ENCODE results near the gene PRDM12. TPM values are rescaled to one million over a fixed set of nuclear protein-coding genes. Genes with fewer than 3 reads are reported as not detected.

Gene PRDM12
- not detected in 2 replicates for total RNA-seq

- POLR2A ChIA-PET = no interaction called here
- Mint-ChIP-seq H3K36me3 (ENCODE audit: low read depth) (no peaks in the 10 kb centered on the region), H3K27me3 (peaks cover 47% of the 10 kb centered on the region), H3K9me3 (no peaks in the 10 kb centered on the region), H3K4me1 (peaks cover 40% of the 10 kb centered on the region), H3K4me3 (peak within 1 kb of the TSS; percentile 46), H3K27ac (no peak within 1 kb of the TSS)
- DNase-seq (no peak), ATAC-seq (ENCODE audit: low read depth) (no peak)
- no peak for TF ChIP-seq CTCF (IDR thresholded peaks at IDR 0.05)
- CTCF ChIA-PET = interaction anchor here (2.4 kb wide), 1 partner anchor 17 kb away, joined by 6 read pairs; no protein-coding TSS in a partner anchor
- intact Hi-C loops (cut with micrococcal nuclease) = loop anchor here (10.0 kb wide), 1 partner anchor 1930 kb away; no protein-coding TSS in a partner anchor
Measured at GRCh38 chr9:130664251-130665028, at the start of gene PRDM12. Gene PRDM12 (plus strand): TSS chr9:130664594. CDS start chr9:130664654, 60 bp downstream.

GRCh38 chr9:130616451-130616850 lies 47.9 kb upstream of the PRDM12 start:
- H3K9me3 Mint-ChIP-seq = no peaks in the 10 kb centered on the region
- ChIA-PET POLR2A (no interaction called here), CTCF (no interaction called here)
- no peaks in the 10 kb centered on the region for H3K27me3 Mint-ChIP-seq
- ATAC-seq (ENCODE audit: low read depth) (no peak), DNase-seq (no peak)
- TF ChIP-seq CTCF (IDR thresholded peaks at IDR 0.05) = no peak
- H3K36me3 Mint-ChIP-seq (ENCODE audit: low read depth) = peaks cover 98% of the 10 kb centered on the region
- no peak overlapping the region for H3K27ac Mint-ChIP-seq
- no peaks in the 10 kb centered on the region for H3K4me1 Mint-ChIP-seq
- H3K4me3 Mint-ChIP-seq = no peak overlapping the region
- intact Hi-C loops (cut with micrococcal nuclease) = no loop called here

GRCh38 chr9:130623466-130623865 lies 40.9 kb upstream of the PRDM12 start:
- H3K4me3 Mint-ChIP-seq = no peak overlapping the region
- intact Hi-C loops (cut with micrococcal nuclease) = no loop called here
- ChIA-PET POLR2A (no interaction called here), CTCF (no interaction called here)
- DNase-seq (no peak), ATAC-seq (ENCODE audit: low read depth) (no peak)
- H3K36me3 Mint-ChIP-seq (ENCODE audit: low read depth) = peaks cover 88% of the 10 kb centered on the region
- no peaks in the 10 kb centered on the region for H3K4me1 Mint-ChIP-seq
- H3K27me3 Mint-ChIP-seq = no peaks in the 10 kb centered on the region
- H3K9me3 Mint-ChIP-seq = no peaks in the 10 kb centered on the region
- no peak overlapping the region for H3K27ac Mint-ChIP-seq
- TF ChIP-seq CTCF (IDR thresholded peaks at IDR 0.05) = no peak

- Mint-ChIP-seq H3K36me3 (ENCODE audit: low read depth) (peaks cover 82% of the 10 kb centered on the region), H3K27me3 (no peaks in the 10 kb centered on the region), H3K4me3 (no peak overlapping the region), H3K9me3 (no peaks in the 10 kb centered on the region), H3K27ac (no peak overlapping the region), H3K4me1 (no peaks in the 10 kb centered on the region)
- TF ChIP-seq CTCF (IDR thresholded peaks at IDR 0.05) = no peak
- intact Hi-C loops (cut with micrococcal nuclease) = no loop called here
- DNase-seq = no peak
- no peak for ATAC-seq (ENCODE audit: low read depth)
- ChIA-PET CTCF (interaction anchor here (0.7 to 0.8 kb wide), 2 partner anchors 128 to 328 kb away, joined by 3 to 4 read pairs; no protein-coding TSS in a partner anchor), POLR2A (no interaction called here)
Measured at GRCh38 chr9:130624154-130624553, 40.2 kb upstream of the PRDM12 start.

- Mint-ChIP-seq H3K4me3 (no peak overlapping the region), H3K27me3 (no peaks in the 10 kb centered on the region), H3K4me1 (no peaks in the 10 kb centered on the region), H3K27ac (no peak overlapping the region), H3K9me3 (no peaks in the 10 kb centered on the region), H3K36me3 (ENCODE audit: low read depth) (peaks cover 80% of the 10 kb centered on the region)
- POLR2A ChIA-PET = no interaction called here
- CTCF ChIA-PET = no interaction called here
- ATAC-seq (ENCODE audit: low read depth) (no peak), DNase-seq (no peak)
- intact Hi-C loops (cut with micrococcal nuclease) = no loop called here
- no peak for TF ChIP-seq CTCF (IDR thresholded peaks at IDR 0.05)
Measured at GRCh38 chr9:130626249-130626996, 38.0 kb upstream of the PRDM12 start.
